ENCODE data around the gene EMILIN1.
A peak's percentile ranks its signal among the peaks of the same experiment; 100 is the strongest.

Gene EMILIN1

DNA sequence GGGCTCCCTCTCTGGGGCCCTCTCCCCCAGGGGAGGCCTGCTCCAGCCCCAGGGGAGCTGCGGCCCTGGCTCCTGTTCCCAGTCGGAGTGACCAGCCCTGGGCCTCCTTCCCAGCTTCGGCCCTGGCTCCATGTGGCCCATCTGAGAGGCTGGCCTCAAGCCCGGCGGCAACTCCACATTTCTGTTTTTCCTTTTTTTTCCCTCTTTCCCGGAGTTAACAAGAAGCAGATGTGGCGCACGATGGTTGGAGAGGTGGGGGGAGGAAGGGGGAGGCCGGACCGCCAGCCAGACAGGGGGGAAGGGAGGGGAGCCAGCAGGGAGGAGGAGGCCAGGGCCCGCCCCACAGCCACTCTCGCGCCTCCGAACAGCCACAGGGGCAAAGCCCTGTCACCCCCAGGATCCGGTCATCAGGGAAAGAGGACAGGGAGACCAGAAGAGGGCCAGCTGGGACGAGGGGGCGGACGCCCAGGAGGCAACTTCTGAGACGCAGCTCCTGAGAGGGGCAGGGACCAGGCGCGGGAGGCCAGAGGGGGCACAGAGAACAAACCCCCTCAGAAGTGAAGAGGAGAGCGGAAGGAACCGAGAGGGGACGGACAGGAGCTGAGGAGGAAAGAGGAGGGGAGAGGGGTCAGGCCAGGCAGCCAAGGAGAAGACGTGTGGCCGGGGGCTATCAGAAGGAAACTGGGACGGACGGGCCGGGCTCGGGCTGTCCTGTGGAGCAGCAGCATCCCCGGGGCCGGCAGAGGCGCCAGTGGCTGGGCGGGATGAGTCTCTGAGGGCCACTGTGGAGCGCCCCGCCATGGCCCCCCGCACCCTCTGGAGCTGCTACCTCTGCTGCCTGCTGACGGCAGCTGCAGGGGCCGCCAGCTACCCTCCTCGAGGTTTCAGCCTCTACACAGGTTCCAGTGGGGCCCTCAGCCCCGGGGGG lies at the start of gene EMILIN1:
Gene EMILIN1 (plus strand): TSS at position 349 of the 928 bp plus-strand sequence. CDS start 451 bp downstream, at position 800.
- peak; percentile 73 for DNase-seq (ENCODE audit: low spot score)

DNA sequence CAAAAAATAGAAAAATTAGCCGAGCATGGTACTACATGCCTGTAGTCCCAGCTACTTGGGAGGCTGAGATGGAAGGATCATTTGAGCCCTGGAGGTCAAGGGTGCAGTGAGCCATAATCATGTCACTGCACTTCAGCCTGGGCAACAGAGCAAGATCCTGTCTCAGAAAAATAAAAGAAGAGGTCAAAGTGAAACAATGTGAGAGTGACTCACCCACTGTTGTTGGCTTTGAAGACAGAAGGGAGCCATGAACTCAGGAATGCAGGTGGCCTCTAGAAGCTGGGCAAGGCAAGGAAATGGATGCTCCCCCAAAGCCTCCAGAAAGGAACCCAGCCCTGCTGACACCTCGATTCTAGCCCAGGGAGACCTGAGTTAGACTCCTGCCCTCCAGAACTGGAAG lies 49.4 kb upstream of the EMILIN1 start:
- DNase-seq (ENCODE audit: low spot score) = no peak

DNA sequence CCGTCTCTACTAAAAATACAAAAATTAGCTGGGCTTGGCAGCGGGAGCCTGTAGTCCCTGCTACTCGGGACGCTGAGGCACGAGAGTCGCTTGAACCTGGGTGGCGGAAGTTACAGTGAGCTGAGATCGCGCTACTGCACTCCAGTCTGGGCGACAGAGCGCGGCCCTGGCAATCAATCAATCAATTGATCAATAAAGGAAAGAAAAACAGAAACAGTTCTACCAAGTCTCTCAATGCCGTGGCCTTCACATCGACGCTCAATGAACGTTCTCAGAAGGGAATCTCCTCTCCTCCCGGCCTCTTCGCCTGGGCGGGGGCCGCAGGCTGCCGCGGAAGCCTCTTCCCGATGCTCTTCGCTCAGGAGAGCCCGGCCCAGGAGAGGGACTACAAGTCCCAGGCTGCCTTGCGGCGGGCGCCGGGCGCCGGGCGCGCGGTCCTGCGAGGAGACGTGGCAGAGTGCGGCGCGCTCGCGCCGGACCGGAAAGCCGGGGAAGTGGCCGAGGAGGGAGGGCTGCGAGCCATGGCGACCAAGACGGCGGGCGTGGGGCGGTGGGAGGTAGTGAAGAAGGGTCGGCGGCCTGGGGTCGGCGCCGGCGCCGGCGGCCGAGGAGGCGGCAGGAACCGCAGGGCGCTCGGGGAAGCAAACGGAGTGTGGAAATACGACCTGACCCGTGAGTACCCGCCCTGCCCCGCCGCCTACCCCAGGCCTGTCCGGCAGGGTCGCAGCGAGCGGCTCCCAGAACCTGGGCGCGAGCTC lies 45.7 kb upstream of the EMILIN1 start, which contains the start of gene TMEM214:
Gene TMEM214 (plus strand): TSS at position 471 of the 758 bp plus-strand sequence. CDS start 51 bp downstream, at position 522.
- peak; percentile 91 for DNase-seq (ENCODE audit: low spot score)

DNA sequence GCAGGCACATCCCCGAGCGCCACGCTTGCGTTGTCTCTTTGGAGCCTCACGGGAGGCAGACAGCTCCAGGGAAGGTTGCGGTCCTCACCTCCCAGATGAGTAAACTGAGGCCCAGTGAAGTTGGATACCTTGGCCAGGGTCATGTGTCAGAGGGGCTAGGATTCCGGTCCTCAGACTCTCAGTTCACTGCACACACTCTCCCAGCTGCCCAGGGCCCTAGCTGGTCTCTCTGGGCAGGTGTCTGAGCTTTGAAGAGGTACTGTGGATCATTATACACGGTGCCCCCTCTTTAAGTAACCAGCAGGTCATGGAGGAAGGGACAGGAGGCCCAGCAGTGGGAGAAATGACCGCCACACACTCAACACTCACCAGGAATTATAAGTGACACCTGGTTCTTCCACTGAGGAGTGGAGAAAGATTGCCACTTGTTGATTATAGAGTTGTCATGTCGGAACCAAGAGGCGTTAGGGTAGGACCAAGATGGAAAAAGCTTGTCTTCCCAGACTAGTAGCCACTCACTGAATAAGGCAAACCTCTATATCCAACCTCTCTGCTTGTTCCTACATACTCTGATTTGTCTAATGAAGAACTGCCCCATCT lies 45.1 kb upstream of the EMILIN1 start:
- DNase-seq (ENCODE audit: low spot score) = no peak

DNA sequence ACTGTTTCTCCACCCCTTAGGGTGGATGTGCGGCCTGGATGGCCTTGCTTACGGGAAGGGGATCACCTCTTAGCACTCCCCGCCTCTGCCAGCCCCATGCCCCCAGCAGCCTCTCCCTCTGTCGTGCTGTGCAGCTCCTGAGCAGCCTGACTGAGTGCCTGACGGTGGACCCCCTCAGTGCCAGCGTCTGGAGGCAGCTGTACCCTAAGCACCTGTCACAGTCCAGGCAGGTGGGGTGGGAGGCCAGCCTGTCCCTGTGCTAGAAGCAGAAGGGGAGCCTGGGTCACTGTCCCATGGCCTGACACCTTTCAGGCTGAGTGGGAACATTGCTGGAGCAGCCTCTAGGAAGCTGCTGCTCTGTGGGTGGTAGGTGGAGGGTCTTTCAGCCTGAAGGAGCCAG lies 40.4 kb upstream of the EMILIN1 start:
- no peak for DNase-seq (ENCODE audit: low spot score)

DNA sequence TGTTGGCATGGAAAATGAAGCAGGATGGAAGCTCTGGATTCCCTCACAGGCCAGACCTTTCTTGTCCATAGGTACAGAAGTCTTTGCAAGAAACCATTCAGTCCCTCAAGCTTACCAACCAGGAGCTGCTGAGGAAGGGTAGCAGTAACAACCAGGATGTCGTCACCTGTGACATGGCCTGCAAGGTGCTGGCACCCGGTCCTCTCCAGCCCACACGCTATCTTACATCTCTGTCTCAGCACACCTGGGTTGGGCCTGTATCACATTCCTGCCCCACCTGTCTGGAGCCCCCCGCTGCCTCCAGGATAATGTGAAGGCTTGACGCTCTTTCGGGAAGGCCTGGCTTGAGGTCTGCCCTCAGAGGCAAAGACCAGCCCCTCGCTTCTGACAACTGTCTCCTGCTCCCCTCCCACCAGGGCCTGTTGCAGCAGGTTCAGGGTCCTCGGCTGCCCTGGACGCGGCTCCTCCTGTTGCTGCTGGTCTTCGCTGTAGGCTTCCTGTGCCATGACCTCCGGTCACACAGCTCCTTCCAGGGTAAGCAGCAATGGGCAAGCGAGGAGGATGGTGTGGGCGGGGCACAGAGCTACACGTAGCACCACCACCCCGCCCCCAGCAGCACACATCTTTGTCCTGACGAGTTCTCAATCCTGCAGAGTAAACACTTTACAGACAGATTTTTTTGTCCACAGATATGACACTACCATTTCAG lies 39.6 kb upstream of the EMILIN1 start:
- no peak for DNase-seq (ENCODE audit: low spot score)

DNA sequence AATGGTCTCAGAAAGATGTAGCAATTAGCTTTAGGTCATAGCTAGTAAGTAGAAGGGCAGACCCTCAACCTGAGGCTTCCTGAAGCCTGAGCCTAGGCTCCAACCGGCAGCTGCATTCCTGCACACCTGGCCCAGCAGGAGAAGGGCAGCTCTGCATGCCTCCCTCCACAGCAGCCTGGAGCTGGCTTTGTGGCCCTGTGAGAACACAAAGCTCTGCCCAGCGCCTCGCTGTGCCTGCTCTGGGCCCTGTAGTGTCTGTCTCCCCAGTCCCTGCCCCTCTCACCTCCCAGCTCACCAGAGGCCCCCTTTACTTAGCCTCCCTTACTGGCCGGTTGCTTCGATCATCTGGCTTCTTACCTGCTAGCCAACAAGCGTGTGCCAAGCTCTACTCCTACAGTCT lies 39.0 kb upstream of the EMILIN1 start:
- no peak for DNase-seq (ENCODE audit: low spot score)

DNA sequence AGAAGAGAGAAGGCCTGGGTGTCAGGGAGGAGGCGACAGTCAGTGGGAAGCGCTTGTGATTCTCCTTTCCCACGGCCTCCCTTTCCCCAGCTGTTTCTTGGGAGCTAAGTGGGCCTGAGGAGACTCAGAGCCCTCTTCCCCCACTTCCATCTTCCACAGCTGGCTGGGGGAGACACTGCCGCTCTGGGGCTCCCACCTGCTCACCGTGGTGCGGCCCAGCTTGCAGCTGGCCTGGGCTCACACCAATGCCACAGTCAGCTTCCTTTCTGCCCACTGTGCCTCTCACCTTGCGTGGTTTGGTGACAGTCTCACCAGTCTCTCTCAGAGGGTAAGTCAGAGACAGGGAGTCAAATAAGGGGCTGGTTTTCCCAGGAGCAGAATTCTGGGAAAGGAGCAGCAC lies 38.5 kb upstream of the EMILIN1 start:
- DNase-seq (ENCODE audit: low spot score) = no peak

DNA sequence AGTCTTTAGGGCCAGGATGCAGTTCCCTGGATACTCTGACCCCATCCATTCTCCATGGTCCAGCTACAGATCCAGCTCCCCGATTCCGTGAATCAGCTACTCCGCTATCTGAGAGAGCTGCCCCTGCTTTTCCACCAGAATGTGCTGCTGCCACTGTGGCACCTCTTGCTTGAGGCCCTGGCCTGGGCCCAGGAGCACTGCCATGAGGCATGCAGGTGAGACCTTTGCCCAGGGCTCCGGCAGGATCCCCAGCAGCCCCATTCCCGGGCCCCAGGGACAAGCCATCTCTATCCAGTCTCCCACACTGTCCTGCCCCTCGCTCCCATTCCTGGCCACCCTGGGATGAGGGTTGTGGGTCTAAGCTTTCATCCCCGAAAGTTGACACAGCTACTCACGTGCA lies 38.1 kb upstream of the EMILIN1 start:
- DNase-seq (ENCODE audit: low spot score) = no peak

DNA sequence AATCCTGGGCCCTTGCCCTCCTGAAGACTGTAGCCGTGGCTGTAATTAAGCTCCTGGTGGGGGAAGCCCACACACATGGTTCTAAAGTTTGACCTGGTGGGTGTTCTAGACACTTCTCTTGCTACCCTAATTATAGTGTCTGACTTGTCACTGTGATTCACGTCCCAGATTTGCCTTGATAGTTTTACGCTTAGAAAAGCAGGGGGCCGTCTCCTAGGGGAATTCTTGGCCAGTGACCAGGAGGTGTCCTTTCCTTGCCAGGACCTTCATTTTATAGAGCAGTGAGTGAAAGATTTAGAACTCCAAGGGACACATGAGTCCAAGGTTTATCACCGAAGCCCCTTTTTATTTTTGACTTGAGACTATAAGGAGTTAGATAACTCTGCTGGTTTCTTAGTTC lies 36.7 kb upstream of the EMILIN1 start:
- no peak for DNase-seq (ENCODE audit: low spot score)

DNA sequence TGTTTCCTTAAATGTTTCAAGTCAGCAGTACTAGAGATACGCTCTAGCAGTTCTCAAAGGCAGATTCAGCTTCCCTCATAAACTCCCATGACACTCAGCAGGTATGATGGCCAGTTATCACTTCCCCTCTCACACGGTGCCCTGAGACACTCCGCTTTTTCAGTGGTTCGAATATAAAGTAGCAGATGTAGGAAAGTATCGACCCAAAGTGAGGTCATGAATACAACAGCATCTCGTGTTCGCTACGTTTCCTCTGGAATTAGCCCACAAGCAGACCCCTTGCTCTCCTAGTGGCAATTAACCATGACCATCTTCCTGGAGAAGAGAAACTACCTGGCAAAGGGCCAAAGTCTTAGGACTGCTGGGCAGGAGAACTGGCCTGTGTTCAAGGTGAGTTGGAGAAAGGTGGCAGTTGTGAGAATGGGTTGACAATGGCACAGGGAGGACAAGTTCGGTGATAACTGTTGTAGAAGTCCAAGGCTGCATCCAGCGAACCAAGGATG lies 36.2 kb upstream of the EMILIN1 start:
- no peak for DNase-seq (ENCODE audit: low spot score)

DNA sequence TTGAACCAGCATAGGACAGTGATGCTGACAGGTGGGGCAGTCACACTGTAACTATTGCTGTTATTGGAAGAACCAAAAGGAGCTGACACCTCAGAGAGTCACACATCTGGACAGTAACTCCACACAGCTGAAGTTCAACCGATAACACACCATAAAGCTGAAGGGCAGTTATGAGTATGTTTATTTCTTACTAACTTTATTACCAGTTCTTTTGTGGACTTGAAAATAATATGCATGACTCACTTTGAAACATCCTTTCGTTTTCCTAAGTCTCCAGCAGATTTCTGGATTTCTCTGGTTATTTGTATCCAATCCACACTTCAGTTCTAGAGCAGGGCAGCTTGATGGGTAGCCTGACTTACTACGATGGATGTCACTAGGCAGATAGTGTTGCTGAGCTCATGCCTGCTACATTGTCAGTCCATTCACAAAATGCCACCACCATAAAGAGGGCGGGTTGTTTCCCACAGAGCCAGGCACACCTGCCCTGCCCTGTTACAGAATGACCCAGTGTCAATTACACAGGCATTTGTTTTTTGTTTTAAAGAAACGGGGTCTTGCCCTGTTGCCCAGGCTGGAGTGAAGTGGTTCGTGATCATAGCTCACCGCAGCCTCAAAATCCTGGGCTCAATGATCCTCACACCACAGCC lies 35.3 kb upstream of the EMILIN1 start:
- no peak for DNase-seq (ENCODE audit: low spot score)

DNA sequence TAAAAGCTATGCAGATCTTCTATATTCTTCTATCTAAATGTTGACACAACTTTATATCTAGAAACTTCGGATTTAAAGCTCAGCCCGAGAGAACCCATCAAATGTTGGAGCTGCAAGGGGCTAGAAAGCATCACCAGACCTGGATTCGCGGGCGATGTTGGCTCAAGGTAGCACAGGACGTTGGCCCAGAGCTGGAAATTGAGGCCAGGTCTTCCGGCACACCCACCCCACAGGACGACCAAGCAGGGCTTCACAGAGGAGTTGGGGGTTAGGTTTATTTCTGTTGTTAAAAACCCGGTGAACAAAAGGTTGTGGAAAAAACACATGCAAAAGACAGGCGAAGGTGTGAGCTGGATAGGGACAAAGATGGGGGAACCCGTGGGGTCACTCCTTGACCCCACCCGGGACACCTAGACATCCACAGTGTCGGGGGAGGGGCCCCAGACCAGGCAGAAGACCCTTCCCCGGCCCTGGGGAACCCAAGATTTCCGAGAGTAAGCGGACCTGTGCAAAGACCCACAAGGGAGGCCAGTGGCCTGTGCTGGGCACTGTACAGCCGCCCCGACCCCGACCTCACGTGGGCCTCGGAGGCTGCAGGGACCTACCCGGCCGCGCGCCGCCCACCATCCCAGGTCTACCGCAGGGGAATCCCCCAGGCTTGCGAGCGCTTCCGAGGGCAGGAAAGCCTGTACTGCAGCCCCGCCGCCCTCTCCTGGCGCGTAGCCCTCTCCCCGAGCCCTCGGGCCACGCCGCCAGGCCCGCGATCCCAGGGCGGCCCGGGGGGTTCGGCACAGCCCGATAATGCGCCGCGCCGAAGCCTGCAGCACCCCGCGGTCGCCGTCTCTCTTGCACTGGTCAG lies 28.8 kb upstream of the EMILIN1 start:
- no peak for DNase-seq (ENCODE audit: low spot score)

DNA sequence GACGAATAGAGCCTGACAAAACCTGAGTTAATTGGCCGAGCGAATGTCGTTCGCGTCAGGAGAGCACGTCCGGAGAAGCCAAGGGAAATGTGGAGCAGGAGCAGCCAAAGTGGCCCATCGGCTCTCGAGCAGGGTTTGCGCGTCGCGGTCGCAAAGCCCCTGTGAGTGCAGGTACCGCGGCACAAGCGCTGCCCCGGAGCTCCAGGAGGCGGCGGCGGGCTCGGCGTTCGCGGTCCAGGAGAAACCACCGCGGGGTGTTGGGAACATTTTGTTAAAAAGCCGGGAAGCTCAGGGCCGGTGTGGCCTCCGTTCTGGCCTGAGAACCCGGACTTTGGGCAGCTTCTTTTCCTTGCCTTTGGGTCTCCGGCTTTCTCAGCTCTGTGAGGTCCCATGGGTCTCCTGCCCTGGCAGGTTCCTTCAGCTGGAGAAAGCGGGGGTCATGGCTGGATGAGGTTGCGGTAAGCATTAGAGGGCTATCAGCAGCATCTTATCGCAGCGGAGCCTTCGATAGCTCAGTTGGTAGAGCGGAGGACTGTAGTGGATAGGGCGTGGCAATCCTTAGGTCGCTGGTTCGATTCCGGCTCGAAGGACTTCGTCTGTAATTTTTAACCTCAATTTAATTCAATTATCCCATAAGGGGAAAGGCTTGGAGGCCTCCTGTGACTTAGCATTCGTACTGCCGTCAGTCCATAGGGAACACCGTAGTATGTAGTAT lies 28.0 kb upstream of the EMILIN1 start:
- peak; percentile 98 for DNase-seq (ENCODE audit: low spot score)

DNA sequence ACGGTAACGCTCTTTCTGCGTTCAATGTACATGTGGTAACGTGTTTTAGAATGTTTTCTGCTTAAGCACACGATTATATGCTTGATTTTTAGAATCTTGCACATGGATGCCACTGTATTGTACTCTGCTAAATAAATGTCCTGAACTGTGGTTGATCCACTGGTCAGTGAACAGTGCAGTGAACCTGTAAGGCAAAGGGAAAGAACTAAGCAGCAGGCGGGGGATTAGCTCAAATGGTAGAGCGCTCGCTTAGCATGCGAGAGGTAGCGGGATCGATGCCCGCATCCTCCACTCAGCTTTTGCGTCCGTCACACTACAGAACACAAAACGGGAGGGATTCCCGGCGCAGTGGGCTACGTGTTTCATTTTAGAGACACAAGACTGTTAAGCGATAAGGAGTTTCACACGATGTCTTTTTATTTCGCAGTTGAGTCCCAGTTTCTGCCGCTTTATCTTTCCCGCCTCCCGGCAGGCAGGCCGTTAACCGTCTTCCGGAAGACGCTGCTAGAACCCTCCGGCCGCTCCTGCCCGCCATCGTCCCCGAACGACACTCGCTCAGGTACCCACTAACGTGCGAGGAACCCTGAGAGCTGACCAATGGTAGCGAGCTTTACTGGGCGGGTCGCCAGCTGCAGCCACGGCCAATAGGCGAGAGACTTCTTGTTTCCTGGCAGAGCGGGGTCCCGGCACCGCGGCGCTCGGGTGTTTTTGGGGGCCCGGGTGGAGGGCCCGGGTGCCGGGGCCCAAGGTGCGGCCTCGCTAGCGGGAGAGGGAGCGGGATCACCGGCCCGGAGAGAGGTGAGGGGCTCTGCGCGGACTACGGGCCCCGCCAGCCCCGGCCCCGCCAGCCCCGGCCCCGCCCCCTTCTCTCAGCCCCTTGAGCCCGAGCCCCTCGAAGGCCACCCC lies 27.2 kb upstream of the EMILIN1 start, which contains the start of gene AGBL5:
Gene AGBL5 (plus strand): TSS at position 673 of the 906 bp plus-strand sequence. CDS start 1,291 bp downstream, outside the sequence.
- peak; percentile 96 for DNase-seq (ENCODE audit: low spot score)

DNA sequence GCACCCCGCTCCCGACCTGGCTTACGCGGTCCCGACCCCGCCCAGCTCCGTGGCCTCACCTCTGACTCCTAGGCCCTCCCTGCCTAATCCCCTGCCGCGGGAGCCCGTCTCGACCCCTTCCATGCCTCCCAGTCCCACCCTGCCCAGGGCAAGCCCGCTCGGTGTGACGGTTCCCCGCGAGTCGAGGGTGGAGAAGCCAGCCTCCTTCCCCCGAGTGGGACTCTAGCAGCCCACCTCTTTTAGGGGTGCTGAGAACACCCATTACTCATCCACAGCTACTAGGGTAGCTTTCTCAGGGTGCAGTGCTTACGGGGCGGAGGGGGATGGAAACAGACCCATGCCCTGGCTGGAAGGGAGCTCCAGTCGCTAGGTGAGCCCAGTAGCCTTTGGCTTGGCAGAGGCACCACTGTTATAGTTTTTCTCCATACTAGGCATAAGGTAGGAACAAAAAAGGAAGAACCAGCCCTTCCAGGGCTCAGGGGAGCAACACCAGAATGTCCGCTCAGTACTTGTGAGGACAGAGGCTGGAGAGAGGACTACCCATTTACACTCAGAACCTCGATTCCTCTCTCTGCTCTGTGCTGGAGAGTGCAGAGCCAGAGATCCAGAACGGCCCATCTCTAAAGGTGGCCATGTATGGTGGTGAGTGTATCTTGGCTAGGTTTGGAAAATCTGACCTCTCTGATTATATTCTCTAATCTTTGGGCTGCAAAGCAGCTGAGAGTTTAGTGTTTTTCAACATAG lies 26.3 kb upstream of the EMILIN1 start:
- no peak for DNase-seq (ENCODE audit: low spot score)

DNA sequence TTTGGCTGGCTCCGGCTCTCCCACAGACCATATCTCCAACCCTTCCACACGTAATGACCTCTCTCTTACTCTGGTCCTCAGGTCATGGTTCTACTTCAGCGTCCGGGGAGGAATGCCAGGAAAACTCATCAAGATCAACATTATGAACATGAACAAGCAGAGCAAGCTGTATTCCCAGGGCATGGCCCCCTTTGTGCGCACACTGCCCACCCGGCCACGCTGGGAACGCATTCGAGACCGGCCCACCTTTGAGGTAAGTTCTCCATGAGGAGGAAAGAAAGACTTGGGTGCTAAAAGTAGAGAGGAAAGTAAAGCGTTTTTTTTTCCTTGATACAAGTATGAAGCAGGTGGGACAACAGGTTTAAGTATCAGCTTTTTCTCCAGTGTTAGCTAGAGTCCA lies 25.1 kb upstream of the EMILIN1 start:
- DNase-seq (ENCODE audit: low spot score) = no peak

DNA sequence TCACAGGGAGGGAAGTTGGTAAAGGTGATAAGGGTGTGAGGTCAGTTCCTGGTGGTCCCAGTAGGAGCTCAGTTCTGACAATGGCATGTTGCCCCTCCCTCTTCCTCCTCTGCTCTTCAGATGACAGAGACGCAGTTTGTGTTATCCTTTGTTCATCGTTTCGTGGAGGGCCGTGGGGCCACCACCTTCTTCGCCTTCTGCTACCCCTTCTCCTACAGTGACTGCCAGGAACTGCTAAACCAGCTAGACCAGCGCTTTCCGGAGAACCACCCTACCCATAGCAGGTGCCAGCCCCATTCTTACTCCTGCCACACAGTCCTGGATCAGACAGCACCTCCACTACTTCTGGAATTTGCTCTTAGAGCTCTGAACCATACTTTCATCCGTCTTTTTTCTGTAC lies 24.6 kb upstream of the EMILIN1 start:
- no peak for DNase-seq (ENCODE audit: low spot score)

All from ecto neural progenitor cell (in vitro differentiated cells).